ENCODE data around the gene TIPARP.
A peak's percentile ranks its signal among the peaks of the same experiment; 100 is the strongest.

Gene TIPARP

DNA sequence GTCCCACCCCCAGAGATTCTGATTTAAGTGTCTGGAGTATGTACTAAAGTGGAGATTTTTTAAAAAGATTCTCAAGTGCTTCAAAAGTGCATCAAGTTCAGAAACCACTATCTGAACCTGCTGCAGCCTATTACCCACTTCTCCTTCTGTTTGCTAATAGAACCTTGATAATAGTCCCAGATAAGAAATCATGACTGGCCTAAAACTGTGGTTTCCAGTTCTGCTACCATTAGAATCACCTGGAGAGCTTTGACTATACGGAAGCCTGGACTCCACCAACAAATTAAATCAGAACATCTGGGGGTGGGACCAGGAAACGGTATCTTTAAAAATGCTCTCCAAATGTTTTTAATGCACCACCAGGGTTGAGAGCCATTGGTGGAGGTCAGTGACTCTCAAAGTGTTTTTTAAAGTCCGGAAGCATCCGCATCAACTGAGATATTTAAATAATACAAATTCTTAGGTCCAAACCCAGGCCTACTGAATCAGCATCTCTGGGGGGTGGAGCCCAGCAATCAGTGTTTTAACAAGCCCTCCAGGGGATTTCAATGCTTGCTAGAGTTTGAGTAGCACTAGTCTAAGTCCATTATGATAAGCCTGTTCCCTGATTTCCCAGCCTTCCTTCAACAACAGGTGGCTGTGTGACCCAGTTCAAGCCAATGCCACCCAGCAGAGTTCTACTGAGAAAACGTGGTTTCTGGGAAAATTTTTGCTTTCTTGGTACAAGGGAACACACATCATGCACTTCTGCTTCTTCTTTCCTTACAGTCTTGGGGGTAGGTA is 45.4 kb upstream of the TIPARP start:
- Histone ChIP-seq H3K14ac (ENCODE audit: low read length) (no peak overlapping the region), H2BK5ac (ENCODE audit: low read length) (no peak overlapping the region), H2BK120ac (ENCODE audit: low read depth, low read length) (no peak overlapping the region), H3K4me3 (ENCODE audit: low read length in 2 of 2) (no peak overlapping the region), H3K18ac (ENCODE audit: low read length) (peak overlapping the region; percentile 27), H3K36me3 (replicated peaks in 1 of 2; ENCODE audit: control insufficient read depth in 2 of 2, insufficient read depth in 2 of 2, low read length in 2 of 2) (no peaks in the 10 kb centered on the region), H3K4me1 (ENCODE audit: control insufficient read depth in 2 of 2, insufficient read depth in 1 of 2, low read depth in 1 of 2, low read length in 2 of 2) (peaks cover 0 to 6% of the 10 kb centered on the region in 2 donors), H3K4me2 (ENCODE audit: insufficient read depth, low read length, poor library complexity, severe bottlenecking) (no peak overlapping the region), H2AK5ac (ENCODE audit: low read depth, low read length) (no peak overlapping the region), H3K27me3 (ENCODE audit: control insufficient read depth in 3 of 3, insufficient read depth in 3 of 3, low read depth in 1 of 3, low read length in 3 of 3) (peaks cover 0 to 15% (median 0%) of the 10 kb centered on the region in 3 experiments), H3K9me3 (replicated peaks in 1 of 2; ENCODE audit: control insufficient read depth in 2 of 2, insufficient read depth in 1 of 2, low read depth in 1 of 2, low read length in 2 of 2) (no peaks in the 10 kb centered on the region), H3K9ac (ENCODE audit: low read depth, low read length, poor library complexity) (no peak overlapping the region), H4K91ac (ENCODE audit: low read depth, low read length, poor library complexity) (no peak overlapping the region), H2AFZ (ENCODE audit: low read length) (no peak overlapping the region), H3K27ac (replicated peaks; ENCODE audit: low read length) (no peak overlapping the region), H2BK15ac (ENCODE audit: low read length) (no peak overlapping the region), H4K8ac (ENCODE audit: low read depth, low read length) (no peak overlapping the region), H3K79me1 (ENCODE audit: low read depth, low read length) (no peaks in the 10 kb centered on the region), H3K23ac (ENCODE audit: low read depth, low read length, poor library complexity) (no peak overlapping the region), H2BK12ac (ENCODE audit: low read length) (no peak overlapping the region), H3K4ac (ENCODE audit: low read length) (no peak overlapping the region)
- WGBS, 2 donors (ENCODE audit: extremely low coverage in 2 of 2, insufficient read length in 2 of 2, insufficient replicate concordance in 1 of 2) = no CpG with 5 or more reads among the region's 5 CpGs
- no peak for DNase-seq (ENCODE audit: low spot score)

DNA sequence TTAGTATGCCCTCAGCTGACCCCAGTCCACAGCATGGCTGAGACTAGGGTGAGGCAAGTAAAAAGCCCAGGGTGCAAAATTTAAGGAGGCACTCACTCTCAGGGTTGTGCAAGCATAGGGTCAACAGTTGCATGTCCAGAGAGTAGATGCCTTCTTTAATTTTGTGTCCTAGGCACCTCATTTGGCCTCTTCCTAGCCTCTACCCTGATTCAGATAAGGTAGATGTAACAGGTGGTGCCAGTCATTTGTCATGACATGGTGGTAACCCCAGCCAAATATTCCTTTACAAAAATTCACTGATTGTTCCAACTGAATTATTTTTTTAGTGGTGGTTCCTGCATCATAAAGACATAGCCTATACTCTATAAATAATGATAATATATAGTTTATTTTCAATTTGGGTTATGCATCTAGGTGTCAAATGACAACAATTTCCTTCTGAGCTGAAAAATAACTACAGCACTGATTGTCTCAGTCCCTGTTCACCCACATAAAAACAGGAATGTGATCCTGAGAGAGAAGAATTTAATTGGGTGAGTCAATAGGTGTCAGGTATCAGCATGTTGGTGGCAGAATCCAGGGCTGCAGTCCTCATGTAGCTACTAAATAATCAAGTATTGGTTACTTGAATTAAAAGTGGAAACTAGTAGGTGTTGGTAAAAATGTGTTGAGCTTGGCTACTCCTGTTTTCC is 44.2 kb upstream of the TIPARP start:
- H3K27me3 ChIP-seq (ENCODE audit: control insufficient read depth in 3 of 3, insufficient read depth in 3 of 3, low read depth in 1 of 3, low read length in 3 of 3) = peaks cover 0 to 25% (median 0%) of the 10 kb centered on the region in 3 experiments
- no peak overlapping the region for H2AK5ac ChIP-seq (ENCODE audit: low read depth, low read length)
- H3K4me2 ChIP-seq (ENCODE audit: insufficient read depth, low read length, poor library complexity, severe bottlenecking) = no peak overlapping the region
- H3K27ac ChIP-seq (replicated peaks; ENCODE audit: low read length) = no peak overlapping the region
- no peak overlapping the region for H3K14ac ChIP-seq (ENCODE audit: low read length)
- H2BK15ac ChIP-seq (ENCODE audit: low read length) = no peak overlapping the region
- no peak overlapping the region for H3K4ac ChIP-seq (ENCODE audit: low read length)
- no peaks in the 10 kb centered on the region for H3K9me3 ChIP-seq (replicated peaks in 1 of 2; ENCODE audit: control insufficient read depth in 2 of 2, insufficient read depth in 1 of 2, low read depth in 1 of 2, low read length in 2 of 2)
- H2BK5ac ChIP-seq (ENCODE audit: low read length) = no peak overlapping the region
- H4K8ac ChIP-seq (ENCODE audit: low read depth, low read length) = no peak overlapping the region
- H3K18ac ChIP-seq (ENCODE audit: low read length) = no peak overlapping the region
- no peak overlapping the region for H4K91ac ChIP-seq (ENCODE audit: low read depth, low read length, poor library complexity)
- no peaks in the 10 kb centered on the region for H3K79me1 ChIP-seq (ENCODE audit: low read depth, low read length)
- peaks cover 0 to 6% of the 10 kb centered on the region in 2 donors for H3K4me1 ChIP-seq (ENCODE audit: control insufficient read depth in 2 of 2, insufficient read depth in 1 of 2, low read depth in 1 of 2, low read length in 2 of 2)
- DNase-seq (ENCODE audit: low spot score) = peak; percentile 6
- H3K9ac ChIP-seq (ENCODE audit: low read depth, low read length, poor library complexity) = no peak overlapping the region
- no peak overlapping the region for H2BK120ac ChIP-seq (ENCODE audit: low read depth, low read length)
- H3K23ac ChIP-seq (ENCODE audit: low read depth, low read length, poor library complexity) = no peak overlapping the region
- no peaks in the 10 kb centered on the region for H3K36me3 ChIP-seq (replicated peaks in 1 of 2; ENCODE audit: control insufficient read depth in 2 of 2, insufficient read depth in 2 of 2, low read length in 2 of 2)
- no peak overlapping the region for H2BK12ac ChIP-seq (ENCODE audit: low read length)
- H3K4me3 ChIP-seq (ENCODE audit: low read length in 2 of 2) = no peak overlapping the region
- no peak overlapping the region for H2AFZ ChIP-seq (ENCODE audit: low read length)

DNA sequence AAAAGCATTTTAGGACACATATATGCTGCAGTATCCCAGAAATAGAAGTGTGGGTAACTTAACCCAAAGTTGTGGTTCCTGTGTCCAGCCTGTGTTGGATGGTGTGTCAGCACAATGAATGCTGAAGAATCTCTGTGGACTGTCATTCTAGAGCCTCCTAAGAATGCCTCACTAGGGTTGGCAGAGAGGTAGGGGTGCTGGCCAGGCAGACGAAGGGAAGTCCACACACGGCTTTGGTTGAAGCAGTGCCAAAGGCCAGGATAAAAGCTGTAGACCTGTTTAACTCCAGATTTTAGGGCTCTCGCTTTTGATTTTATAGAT is 43.7 kb upstream of the TIPARP start:
- H3K4me3 ChIP-seq (ENCODE audit: low read length in 2 of 2) = no peak overlapping the region
- no peaks in the 10 kb centered on the region for H3K36me3 ChIP-seq (replicated peaks in 1 of 2; ENCODE audit: control insufficient read depth in 2 of 2, insufficient read depth in 2 of 2, low read length in 2 of 2)
- no peaks in the 10 kb centered on the region for H3K79me1 ChIP-seq (ENCODE audit: low read depth, low read length)
- no peak overlapping the region for H3K4ac ChIP-seq (ENCODE audit: low read length)
- H4K8ac ChIP-seq (ENCODE audit: low read depth, low read length) = no peak overlapping the region
- no peak overlapping the region for H4K91ac ChIP-seq (ENCODE audit: low read depth, low read length, poor library complexity)
- no peak overlapping the region for H3K27ac ChIP-seq (replicated peaks; ENCODE audit: low read length)
- no CpG with 5 or more reads among the region's 3 CpGs for WGBS, 2 donors (ENCODE audit: extremely low coverage in 2 of 2, insufficient read length in 2 of 2, insufficient replicate concordance in 1 of 2)
- no peak overlapping the region for H2AFZ ChIP-seq (ENCODE audit: low read length)
- H3K23ac ChIP-seq (ENCODE audit: low read depth, low read length, poor library complexity) = no peak overlapping the region
- no peak overlapping the region for H2BK15ac ChIP-seq (ENCODE audit: low read length)
- peaks cover 0 to 6% of the 10 kb centered on the region in 2 donors for H3K4me1 ChIP-seq (ENCODE audit: control insufficient read depth in 2 of 2, insufficient read depth in 1 of 2, low read depth in 1 of 2, low read length in 2 of 2)
- H3K27me3 ChIP-seq (ENCODE audit: control insufficient read depth in 3 of 3, insufficient read depth in 3 of 3, low read depth in 1 of 3, low read length in 3 of 3) = peaks cover 0 to 30% (median 0%) of the 10 kb centered on the region in 3 experiments
- H2BK5ac ChIP-seq (ENCODE audit: low read length) = no peak overlapping the region
- no peak overlapping the region for H3K18ac ChIP-seq (ENCODE audit: low read length)
- no peak overlapping the region for H2BK12ac ChIP-seq (ENCODE audit: low read length)
- no peak overlapping the region for H3K14ac ChIP-seq (ENCODE audit: low read length)
- H3K4me2 ChIP-seq (ENCODE audit: insufficient read depth, low read length, poor library complexity, severe bottlenecking) = no peak overlapping the region
- no peak overlapping the region for H2BK120ac ChIP-seq (ENCODE audit: low read depth, low read length)
- H3K9ac ChIP-seq (ENCODE audit: low read depth, low read length, poor library complexity) = no peak overlapping the region
- no peak overlapping the region for H2AK5ac ChIP-seq (ENCODE audit: low read depth, low read length)
- peak; percentile 15 for DNase-seq (ENCODE audit: low spot score)
- H3K9me3 ChIP-seq (replicated peaks in 1 of 2; ENCODE audit: control insufficient read depth in 2 of 2, insufficient read depth in 1 of 2, low read depth in 1 of 2, low read length in 2 of 2) = no peaks in the 10 kb centered on the region

DNA sequence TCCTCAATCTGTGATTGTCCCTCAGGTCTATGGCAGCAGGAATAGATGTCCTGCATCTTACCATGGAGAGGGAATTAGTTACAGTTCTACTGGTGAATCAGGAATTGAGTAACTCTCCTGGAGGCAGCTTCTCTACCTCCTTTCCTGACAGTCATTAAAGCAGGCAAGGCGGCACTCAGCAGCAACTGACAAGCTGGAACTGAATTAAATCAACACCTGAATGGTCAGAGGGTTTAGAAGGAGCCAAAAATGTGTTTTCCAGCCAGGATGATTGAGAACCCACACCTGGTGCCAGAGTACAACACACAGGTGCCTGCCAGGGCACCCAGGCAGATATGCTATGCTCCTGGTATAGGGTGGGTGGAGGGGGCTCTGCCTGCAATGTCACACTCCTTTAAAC is 43.1 kb upstream of the TIPARP start:
- H3K4me2 ChIP-seq (ENCODE audit: insufficient read depth, low read length, poor library complexity, severe bottlenecking) = no peak overlapping the region
- no peak for DNase-seq (ENCODE audit: low spot score)
- H3K27me3 ChIP-seq (ENCODE audit: control insufficient read depth in 3 of 3, insufficient read depth in 3 of 3, low read depth in 1 of 3, low read length in 3 of 3) = peaks cover 0 to 35% (median 0%) of the 10 kb centered on the region in 3 experiments
- H3K18ac ChIP-seq (ENCODE audit: low read length) = no peak overlapping the region
- H3K4me3 ChIP-seq (ENCODE audit: low read length in 2 of 2) = no peak overlapping the region
- no peak overlapping the region for H2AFZ ChIP-seq (ENCODE audit: low read length)
- no peak overlapping the region for H3K4ac ChIP-seq (ENCODE audit: low read length)
- no peaks in the 10 kb centered on the region for H3K36me3 ChIP-seq (replicated peaks in 1 of 2; ENCODE audit: control insufficient read depth in 2 of 2, insufficient read depth in 2 of 2, low read length in 2 of 2)
- H4K8ac ChIP-seq (ENCODE audit: low read depth, low read length) = no peak overlapping the region
- H3K9me3 ChIP-seq (replicated peaks in 1 of 2; ENCODE audit: control insufficient read depth in 2 of 2, insufficient read depth in 1 of 2, low read depth in 1 of 2, low read length in 2 of 2) = no peaks in the 10 kb centered on the region
- H2BK15ac ChIP-seq (ENCODE audit: low read length) = no peak overlapping the region
- H4K91ac ChIP-seq (ENCODE audit: low read depth, low read length, poor library complexity) = no peak overlapping the region
- H3K27ac ChIP-seq (replicated peaks; ENCODE audit: low read length) = no peak overlapping the region
- no peak overlapping the region for H2BK120ac ChIP-seq (ENCODE audit: low read depth, low read length)
- no peak overlapping the region for H3K14ac ChIP-seq (ENCODE audit: low read length)
- no peak overlapping the region for H2AK5ac ChIP-seq (ENCODE audit: low read depth, low read length)
- H3K79me1 ChIP-seq (ENCODE audit: low read depth, low read length) = no peaks in the 10 kb centered on the region
- no peak overlapping the region for H3K23ac ChIP-seq (ENCODE audit: low read depth, low read length, poor library complexity)
- no peak overlapping the region for H3K9ac ChIP-seq (ENCODE audit: low read depth, low read length, poor library complexity)
- no CpG with 5 or more reads among the region's 1 CpG for WGBS, 2 donors (ENCODE audit: extremely low coverage in 2 of 2, insufficient read length in 2 of 2, insufficient replicate concordance in 1 of 2)
- no peak overlapping the region for H2BK5ac ChIP-seq (ENCODE audit: low read length)
- H2BK12ac ChIP-seq (ENCODE audit: low read length) = no peak overlapping the region
- H3K4me1 ChIP-seq (ENCODE audit: control insufficient read depth in 2 of 2, insufficient read depth in 1 of 2, low read depth in 1 of 2, low read length in 2 of 2) = peaks cover 0 to 6% of the 10 kb centered on the region in 2 donors

Measured in neuronal stem cell (in vitro differentiated cells).